HuH-7.5 (cell line): ENCODE measurements around the gene AADACL2.
A peak's percentile ranks its signal among the peaks of the same experiment; 100 is the strongest.
"Not testable (repeated sequence)": the region's sequence is repeated elsewhere in the genome, so short reads cannot be mapped to it uniquely, and the experiment has no call there.

Source experiments
- DNase-seq: peaks from one replicate; pipeline ENCODE4 v3.0.0; 2011; ENCODE audit warnings: low spot score

AADACL2 gene

DNA sequence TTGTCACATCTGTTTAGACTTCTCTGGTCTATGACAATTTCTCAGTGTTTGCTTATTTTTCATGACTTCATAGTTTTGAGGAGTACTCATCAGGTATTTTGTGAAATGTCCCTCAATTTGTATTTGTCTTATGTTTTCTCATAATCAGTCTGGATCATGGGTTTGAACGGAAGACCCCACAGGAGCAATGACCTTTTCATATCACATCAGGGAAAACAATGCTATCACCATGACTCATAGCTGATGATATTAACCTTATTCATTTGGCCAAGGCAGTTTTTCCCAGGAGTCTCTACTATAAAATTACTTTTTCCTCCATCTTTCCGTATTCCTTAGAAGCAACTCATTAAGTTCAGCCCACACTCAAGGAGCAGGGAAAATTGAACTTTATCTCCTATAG lies 32.7 kb downstream of the AADACL2 start:
- no peak for DNase-seq

- no peak for DNase-seq
Measured at GRCh38 chr3:151768393-151768930, 34.7 kb downstream of the AADACL2 start.

GRCh38 chr3:151769175-151769574 lies 35.4 kb downstream of the AADACL2 start:
- no peak for DNase-seq

GRCh38 chr3:151770956-151771355 lies 37.2 kb downstream of the AADACL2 start:
- DNase-seq = peak; percentile 9

GRCh38 chr3:151772825-151773480 lies 39.2 kb downstream of the AADACL2 start:
- DNase-seq = no peak

DNA sequence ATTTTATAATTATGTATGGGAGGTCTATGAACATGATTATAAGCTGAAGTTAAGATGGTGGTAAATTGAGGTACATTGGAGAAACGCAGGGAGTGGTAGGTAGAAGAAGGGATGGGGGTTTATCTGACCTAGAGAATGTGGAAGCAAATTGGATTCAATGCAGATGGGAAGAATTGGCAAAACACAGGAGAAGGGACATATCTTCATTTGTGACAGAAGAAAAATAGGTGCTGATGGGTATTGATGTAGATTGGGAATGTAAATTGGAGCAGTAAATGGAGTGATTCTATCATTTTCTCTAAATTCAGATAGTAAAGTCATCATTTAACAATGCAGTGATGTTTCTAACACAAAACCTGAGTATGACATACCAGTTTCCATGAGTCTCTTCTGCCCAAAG lies 40.5 kb downstream of the AADACL2 start:
- DNase-seq = no peak

GRCh38 chr3:151774910-151775309 lies 41.2 kb downstream of the AADACL2 start:
- DNase-seq = no peak

- no peak for DNase-seq
Measured at GRCh38 chr3:151775314-151776258, 41.9 kb downstream of the AADACL2 start.

DNA sequence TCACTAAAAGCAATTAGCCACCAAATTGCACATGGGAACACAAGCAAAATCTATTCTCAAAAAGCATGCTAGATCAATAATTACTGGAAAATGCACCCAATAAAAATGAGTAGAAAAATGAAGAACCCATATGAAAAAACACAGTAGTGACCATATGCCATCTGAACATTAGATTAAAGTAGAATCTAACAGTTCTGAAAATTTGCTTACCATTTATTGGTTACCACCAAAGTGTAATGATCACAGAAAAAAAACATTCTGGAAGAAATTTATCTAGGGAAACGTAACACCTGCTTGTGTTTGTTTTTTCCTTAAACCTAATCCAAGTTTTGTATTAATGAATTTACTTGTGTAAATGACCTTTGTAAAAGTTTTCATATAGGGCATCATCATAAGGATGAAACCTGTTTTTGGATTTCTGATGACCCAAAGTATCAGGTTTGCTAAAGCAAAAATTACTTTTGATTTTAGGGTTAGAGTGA lies 42.6 kb downstream of the AADACL2 start:
- DNase-seq = no peak

- no peak for DNase-seq
Measured at GRCh38 chr3:151777880-151778279, 44.2 kb downstream of the AADACL2 start.

GRCh38 chr3:151787626-151788025 lies 53.9 kb downstream of the AADACL2 start:
- no peak for DNase-seq

DNA sequence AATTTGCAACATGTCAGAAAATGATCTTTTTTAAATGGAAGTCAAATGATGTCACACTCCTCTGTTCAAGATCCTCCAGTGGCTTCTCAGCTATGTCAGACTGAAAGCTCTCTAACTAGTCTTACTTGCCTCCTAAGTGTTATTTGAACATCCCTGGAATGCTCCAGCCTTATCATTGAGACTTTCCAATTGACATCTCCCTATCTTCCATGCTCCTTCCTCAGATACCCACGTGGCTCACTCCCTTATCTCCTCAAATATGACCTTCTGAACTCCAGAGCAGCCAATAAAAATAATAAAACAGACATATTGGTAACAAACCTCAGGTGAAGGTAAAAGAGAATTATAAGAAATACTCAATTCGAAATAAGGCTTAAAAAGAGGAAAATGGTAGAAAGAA lies 54.7 kb downstream of the AADACL2 start:
- DNase-seq = no peak

- DNase-seq = no peak
Measured at GRCh38 chr3:151789853-151790463, 56.2 kb downstream of the AADACL2 start.

- not testable (repeated sequence) for DNase-seq
Measured at GRCh38 chr3:151790763-151791162, 57.0 kb downstream of the AADACL2 start.

- DNase-seq = no peak
Measured at GRCh38 chr3:151792411-151792810, 58.7 kb downstream of the AADACL2 start.

DNA sequence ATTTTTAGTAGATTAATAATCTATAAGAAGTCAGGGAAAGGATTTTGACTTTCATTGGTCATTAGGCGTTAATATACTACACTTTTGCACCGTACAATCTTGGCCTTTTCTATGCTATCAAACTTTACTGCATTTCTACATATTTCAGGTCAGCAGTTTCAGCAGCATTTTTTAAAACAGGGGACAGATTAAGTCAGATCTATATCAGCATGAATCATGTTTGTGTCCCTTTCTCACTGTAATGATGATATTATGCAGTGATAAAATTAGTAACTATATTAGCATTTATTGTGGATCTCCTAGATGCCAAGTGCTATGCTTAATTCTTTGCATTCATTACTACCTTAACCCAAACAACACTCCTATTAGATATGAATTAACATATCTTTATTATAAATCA lies 59.9 kb downstream of the AADACL2 start:
- no peak for DNase-seq

GRCh38 chr3:151794080-151794479 lies 60.4 kb downstream of the AADACL2 start:
- no peak for DNase-seq

DNA sequence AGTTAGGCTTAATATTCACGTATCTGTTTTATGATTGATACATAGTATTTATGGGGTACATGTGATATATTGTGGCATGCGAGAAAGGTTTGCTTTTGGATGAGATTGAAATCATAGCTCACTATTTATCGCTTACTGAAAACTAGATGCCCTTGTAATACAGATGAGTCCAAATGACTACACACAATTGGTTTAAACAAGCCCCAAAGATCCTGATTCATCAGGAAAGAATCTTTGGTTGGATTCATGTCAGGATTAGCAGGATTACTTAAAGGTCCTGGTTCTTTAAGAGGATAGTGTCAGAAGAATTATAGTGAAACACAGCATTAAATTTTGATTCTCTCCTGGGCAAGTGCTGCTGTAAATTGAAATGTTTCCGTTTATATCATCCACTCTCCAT lies 61.5 kb downstream of the AADACL2 start:
- no peak for DNase-seq

DNA sequence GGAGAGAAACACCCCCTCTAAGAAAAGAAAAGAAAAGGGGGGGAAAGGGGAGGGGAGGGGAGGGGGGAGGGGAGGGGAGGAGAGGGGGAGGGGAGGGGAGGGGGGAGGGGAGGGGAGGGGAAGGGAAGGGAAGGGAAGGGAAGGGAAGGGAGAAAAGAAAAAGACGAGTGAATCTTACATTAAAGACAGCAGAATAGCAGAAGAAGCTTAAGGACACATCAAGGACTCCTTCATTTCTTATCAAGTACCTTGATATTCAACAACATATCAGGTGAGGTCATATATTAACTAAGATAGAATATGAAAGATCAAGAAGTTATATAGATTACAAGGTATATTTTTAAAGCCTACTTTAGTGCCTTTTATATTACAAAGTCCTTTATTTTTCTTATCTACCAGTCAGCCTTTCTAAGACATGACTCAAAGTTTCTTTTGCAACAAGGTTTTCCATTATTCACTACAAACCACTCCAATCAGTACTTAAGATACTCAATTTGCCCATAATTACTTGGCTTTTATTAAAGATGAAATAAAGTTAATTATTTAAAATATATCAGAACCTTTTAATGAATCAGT lies 62.5 kb downstream of the AADACL2 start:
- DNase-seq = no peak

- DNase-seq = no peak
Measured at GRCh38 chr3:151798466-151798865, 64.7 kb downstream of the AADACL2 start.

DNA sequence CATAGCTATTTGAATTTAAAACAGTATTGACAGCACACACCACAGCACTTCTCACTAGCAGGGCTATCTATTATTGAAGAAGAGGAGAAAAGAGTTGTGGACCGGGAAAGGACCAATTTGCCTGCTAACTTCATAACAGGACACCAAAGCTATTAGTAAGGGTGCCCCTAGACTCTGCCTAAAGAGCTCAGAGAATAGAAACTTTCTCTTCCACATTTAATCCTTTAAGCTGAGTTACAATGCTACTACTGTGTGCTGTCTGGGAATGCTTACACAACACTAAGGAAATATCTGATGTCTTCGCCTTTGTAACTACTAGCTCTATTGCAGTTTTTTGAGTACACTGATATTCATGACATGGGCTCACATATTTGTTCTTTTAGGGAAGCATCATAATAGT lies 66.7 kb downstream of the AADACL2 start:
- no peak for DNase-seq

GRCh38 chr3:151804267-151804666 lies 70.5 kb downstream of the AADACL2 start:
- no peak for DNase-seq
